Measurements from ENCODE around the gene NTM.

DNA sequence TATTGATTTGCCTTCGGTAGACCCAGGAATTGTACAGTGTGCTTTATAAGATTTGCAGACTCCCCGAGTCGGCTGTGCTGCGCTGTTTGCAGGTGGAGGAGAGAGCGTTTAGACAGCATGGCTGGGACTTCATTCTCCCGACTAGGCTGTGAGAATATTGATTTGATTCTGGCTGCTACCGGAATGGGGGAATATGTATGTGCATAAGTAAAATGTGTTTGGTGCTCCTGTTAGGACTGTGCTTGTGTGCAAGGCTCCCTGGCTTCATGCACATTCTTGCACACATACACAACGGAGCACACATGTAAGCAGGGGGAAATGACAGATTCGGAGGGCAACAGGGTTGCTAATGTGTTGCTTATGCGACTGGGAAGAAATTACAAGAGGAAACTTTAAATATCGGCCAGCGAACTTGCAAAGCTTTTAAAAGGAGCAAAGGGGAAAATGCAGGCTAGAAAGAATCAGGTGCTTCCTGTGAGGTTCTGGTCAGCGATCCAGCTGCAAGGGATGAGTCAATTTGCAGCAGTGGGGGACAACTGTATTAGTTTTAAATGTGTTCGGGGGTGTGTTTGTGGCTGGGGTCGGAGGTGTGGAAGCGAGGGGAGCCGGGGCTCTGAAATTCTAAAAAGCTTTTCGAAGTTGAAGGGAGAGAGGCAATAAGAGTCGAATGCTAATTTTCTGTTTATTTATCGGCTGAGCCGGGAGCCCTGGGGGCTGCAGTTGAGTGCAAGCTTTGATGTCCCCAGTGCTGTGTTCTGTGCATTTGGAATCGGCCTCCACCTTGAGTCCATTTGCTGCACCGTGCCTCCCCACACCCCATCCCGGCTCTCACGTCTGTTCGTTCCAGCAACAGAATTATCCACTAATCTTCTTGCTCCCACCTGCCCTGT, 731 bp downstream of the NTM start:
- TF ChIP-seq EZH2phosphoT487 (IDR thresholded peaks at IDR 0.05; ENCODE audit: borderline replicate concordance, low read length): no peak
- TF ChIP-seq, protein P1, sequence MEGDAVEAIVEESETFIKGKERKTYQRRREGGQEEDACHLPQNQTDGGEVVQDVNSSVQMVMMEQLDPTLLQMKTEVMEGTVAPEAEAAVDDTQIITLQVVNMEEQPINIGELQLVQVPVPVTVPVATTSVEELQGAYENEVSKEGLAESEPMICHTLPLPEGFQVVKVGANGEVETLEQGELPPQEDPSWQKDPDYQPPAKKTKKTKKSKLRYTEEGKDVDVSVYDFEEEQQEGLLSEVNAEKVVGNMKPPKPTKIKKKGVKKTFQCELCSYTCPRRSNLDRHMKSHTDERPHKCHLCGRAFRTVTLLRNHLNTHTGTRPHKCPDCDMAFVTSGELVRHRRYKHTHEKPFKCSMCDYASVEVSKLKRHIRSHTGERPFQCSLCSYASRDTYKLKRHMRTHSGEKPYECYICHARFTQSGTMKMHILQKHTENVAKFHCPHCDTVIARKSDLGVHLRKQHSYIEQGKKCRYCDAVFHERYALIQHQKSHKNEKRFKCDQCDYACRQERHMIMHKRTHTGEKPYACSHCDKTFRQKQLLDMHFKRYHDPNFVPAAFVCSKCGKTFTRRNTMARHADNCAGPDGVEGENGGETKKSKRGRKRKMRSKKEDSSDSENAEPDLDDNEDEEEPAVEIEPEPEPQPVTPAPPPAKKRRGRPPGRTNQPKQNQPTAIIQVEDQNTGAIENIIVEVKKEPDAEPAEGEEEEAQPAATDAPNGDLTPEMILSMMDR (IDR thresholded peaks at IDR 0.05; ENCODE audit: low read depth, low read length, poor library complexity, severe bottlenecking): no peak
